GM19023 (cell line): ENCODE measurements around the gene WFDC10B.
"Not testable (repeated sequence)": the region's sequence is repeated elsewhere in the genome, so short reads cannot be mapped to it uniquely, and the experiment has no call there.

ENCODE experiments used
- ATAC-seq: cut with Tn5 transposase; IDR thresholded peaks from one replicate; pipeline ENCODE4 v1.9.1; 2021; ENCODE audit warnings: mild to moderate bottlenecking, moderate library complexity; ENCODE audit not compliant: unreplicated experiment

WFDC10B gene

DNA sequence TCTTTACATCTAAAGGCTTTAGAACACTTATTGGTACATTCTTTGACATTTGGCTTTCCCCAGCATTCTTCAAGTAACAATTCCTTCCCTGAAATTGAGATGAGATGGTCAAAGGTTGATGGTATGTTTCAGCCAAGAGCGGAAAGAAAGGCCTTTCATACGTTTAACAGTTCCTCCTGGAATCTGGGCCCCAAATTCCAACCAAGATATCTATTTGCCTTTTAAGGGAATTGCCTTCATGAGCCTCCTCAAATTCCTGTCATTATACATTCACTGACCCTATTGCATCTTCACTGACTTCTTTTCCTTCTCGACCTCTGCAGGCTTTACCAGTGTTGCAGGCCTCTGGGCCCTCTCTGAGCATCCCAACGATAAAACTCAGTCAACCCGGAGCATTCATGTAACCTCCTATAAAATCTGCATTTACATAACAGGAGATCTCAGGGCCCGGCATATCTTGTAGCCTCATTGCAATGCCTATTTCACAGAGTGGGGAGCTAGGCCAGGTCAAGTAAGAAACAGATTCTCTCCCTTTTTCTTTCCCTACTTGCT, 55.4 kb downstream of the WFDC10B start:
- no peak for ATAC-seq

DNA sequence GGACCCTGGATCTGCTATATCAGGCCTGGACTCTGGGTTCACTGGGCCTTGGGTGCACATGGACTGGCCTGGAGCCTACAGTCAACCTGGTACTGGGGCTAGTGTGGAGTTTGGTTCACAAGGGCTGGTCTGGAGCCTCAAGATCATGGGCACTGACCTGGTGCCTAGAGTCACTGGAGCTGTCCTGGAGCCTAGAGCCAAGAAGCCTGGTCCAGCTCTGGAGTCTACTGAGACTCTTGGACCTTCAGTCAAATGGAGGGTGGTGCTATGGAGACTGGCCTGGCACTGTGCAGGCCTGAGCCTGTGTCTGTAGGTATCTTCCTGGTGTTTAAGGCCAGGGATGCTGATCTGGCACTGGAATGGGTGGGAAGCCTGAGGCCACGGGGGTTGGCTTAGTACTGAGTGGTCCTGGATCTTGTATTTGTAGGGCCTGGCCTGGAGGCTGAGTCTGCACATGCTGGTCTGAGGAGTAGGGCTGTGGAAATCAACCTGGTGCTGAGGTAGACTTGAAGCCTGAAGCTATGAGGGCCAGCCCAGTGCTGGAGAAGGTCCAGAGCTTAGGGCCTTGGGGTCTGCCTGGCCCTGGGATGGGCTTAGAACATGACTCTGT, 57.3 kb downstream of the WFDC10B start:
- ATAC-seq = no peak

- ATAC-seq = no peak
Observed at GRCh38 chr20:45646875-45647274, 57.9 kb downstream of the WFDC10B start.

GRCh38 chr20:45645869-45646268, 59.0 kb downstream of the WFDC10B start:
- not testable (repeated sequence) for ATAC-seq

DNA sequence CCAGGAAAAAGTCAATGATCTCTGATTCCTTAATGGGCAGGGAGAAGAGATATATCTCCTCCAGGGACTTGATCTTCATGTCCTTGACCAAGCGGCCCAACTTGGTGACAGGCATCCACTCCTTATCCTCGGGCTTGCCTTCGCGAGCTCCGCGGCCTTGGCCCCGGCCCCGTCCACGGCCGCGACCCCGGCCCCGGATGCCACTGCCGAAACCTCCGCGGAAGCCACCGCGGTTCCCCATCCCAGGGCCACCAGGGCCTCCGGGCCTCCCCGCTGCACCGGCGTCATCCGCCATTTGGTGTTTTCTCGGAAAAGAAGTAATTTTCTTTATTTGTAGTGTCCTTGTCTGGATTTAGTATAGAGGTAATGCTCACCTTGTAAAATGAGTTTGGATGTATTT, 63.7 kb downstream of the WFDC10B start:
- not testable (repeated sequence) for ATAC-seq

DNA sequence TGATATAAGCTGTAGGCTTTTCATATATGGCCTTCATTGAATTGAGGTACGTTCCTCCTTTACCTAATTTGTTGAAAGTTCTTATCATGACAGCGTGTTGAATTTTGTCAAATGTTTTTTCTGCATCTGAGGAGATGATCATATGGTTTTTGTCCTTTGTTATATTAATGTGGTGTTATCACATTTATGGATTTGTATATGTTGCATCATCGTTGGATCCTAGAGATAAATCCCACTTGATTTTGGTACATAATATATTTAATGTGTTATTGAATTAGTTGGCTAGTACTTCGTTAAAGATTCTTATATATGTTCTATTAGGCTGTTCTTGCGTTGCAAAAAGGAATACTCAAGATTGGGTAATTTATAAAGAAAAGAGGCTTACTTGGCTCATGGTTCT, 65.1 kb downstream of the WFDC10B start:
- no peak for ATAC-seq

DNA sequence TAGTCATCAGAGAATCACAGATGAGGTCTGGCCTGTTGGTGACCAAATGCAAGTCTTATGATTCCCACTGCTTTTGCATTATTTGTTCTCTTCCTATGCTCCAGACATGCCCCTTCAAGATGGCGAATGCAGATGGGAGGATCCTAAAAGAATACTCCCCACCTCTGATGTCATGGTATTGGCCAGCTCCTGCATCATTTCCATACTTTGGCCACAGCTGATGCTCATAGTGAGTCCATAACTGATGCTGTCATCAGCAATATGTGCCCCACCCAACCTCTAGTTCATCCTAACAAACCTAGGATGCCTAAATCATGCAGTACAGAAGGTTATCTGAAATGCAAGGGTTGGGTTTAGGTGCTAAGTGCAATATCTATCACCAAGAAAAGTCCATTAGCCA, 68.3 kb downstream of the WFDC10B start:
- ATAC-seq = no peak
